ENCODE measurements around the gene KCNAB1. TPM values are rescaled to one million over a fixed set of nuclear protein-coding genes. Genes with fewer than 3 reads are reported as not detected.

The KCNAB1 gene
- polyA plus RNA-seq, 1 experiment, result 0.07 TPM

DNA sequence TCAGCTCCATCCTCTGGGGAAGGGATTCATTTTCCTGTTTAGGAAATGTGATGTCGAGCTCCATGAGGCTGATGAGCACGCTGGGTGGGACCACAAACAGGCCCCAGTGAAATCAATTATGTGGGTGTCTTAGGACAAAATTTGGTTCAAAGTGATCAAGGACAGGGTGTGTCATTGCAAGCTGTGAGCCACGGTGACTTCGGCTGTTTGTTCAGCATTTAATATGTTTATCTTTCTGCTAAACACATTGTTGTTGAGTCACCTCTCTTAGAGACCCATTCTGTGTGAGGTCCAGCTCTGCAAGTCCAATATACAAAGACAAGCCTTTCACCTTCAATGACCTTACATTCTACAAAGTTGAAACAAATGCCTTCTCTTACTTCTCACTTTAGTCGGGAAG, 393.2 kb downstream of the KCNAB1 start:
- POLR2A ChIA-PET, result no interaction called here
- no peak overlapping the region for H3K27ac ChIP-seq (ENCODE audit: low read depth, low read length)

GRCh38 chr3:156516284-156516683, 395.9 kb downstream of the KCNAB1 start:
- H3K4me3 ChIP-seq (ENCODE audit: low read depth, low read length), result no peak overlapping the region
- no peak for DNase-seq (ENCODE audit: low read depth, low spot score)
- no peak overlapping the region for H3K27ac ChIP-seq (ENCODE audit: low read depth, low read length)
- H3K27me3 ChIP-seq (ENCODE audit: control insufficient read depth, insufficient read depth, low read length), result no peaks in the 10 kb centered on the region
- ChIA-PET CTCF (interaction anchor here (1.2 to 6.8 kb wide), 3 partner anchors 366 to 622 kb away, joined by 5 to 49 read pairs (median 11); no protein-coding TSS in a partner anchor), POLR2A (no interaction called here)
- TF ChIP-seq, protein P1, sequence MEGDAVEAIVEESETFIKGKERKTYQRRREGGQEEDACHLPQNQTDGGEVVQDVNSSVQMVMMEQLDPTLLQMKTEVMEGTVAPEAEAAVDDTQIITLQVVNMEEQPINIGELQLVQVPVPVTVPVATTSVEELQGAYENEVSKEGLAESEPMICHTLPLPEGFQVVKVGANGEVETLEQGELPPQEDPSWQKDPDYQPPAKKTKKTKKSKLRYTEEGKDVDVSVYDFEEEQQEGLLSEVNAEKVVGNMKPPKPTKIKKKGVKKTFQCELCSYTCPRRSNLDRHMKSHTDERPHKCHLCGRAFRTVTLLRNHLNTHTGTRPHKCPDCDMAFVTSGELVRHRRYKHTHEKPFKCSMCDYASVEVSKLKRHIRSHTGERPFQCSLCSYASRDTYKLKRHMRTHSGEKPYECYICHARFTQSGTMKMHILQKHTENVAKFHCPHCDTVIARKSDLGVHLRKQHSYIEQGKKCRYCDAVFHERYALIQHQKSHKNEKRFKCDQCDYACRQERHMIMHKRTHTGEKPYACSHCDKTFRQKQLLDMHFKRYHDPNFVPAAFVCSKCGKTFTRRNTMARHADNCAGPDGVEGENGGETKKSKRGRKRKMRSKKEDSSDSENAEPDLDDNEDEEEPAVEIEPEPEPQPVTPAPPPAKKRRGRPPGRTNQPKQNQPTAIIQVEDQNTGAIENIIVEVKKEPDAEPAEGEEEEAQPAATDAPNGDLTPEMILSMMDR (IDR thresholded peaks at IDR 0.05; ENCODE audit: low read depth, low read length), result no peak
- H3K9me3 ChIP-seq (ENCODE audit: control insufficient read depth, insufficient read depth, low read length), result no peaks in the 10 kb centered on the region

More for the DNA sequence above, 393.2 kb downstream of the KCNAB1 start:
- no peak for DNase-seq (ENCODE audit: low read depth, low spot score)
- CTCF ChIA-PET, result interaction anchor here (1.0 to 6.8 kb wide), 3 partner anchors 10 to 363 kb away, joined by 3 to 49 read pairs (median 4); no protein-coding TSS in a partner anchor
- TF ChIP-seq, protein P1 (IDR thresholded peaks at IDR 0.05; ENCODE audit: low read depth, low read length), result no peak
- H3K4me3 ChIP-seq (ENCODE audit: low read depth, low read length), result no peak overlapping the region
- H3K27me3 ChIP-seq (ENCODE audit: control insufficient read depth, insufficient read depth, low read length), result no peaks in the 10 kb centered on the region
- no peaks in the 10 kb centered on the region for H3K9me3 ChIP-seq (ENCODE audit: control insufficient read depth, insufficient read depth, low read length)

GRCh38 chr3:156516961-156517360, 396.6 kb downstream of the KCNAB1 start:
- POLR2A ChIA-PET, result no interaction called here
- Histone ChIP-seq H3K27me3 (ENCODE audit: control insufficient read depth, insufficient read depth, low read length) (no peaks in the 10 kb centered on the region), H3K4me3 (ENCODE audit: low read depth, low read length) (no peak overlapping the region), H3K9me3 (ENCODE audit: control insufficient read depth, insufficient read depth, low read length) (no peaks in the 10 kb centered on the region), H3K27ac (ENCODE audit: low read depth, low read length) (no peak overlapping the region)
- TF ChIP-seq, protein P1 (IDR thresholded peaks at IDR 0.05; ENCODE audit: low read depth, low read length), result no peak
- no peak for DNase-seq (ENCODE audit: low read depth, low spot score)
- CTCF ChIA-PET, result interaction anchor here (0.7 to 6.8 kb wide), 7 partner anchors 14 to 621 kb away, joined by 3 to 49 read pairs (median 3); no protein-coding TSS in a partner anchor

DNA sequence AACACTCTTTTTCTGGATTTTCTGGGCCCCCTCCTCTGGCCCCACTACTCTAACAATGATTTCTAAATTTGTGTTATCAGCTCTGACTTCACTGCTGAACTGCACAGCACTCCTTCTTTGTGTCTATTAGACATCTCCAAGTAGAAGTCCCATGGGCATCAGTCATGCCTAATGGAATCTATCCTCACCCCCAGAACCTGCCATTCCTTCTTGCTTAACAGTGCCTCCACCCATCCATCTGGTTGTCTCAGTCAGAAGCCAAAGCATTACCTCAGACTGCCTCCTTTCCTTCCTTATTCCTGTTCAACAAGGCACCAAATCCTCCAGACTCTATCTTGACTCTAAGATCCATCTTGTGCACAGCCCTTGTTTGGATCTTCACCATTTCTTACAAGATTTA, 398.3 kb downstream of the KCNAB1 start:
- Histone ChIP-seq H3K9me3 (ENCODE audit: control insufficient read depth, insufficient read depth, low read length) (no peaks in the 10 kb centered on the region), H3K4me3 (ENCODE audit: low read depth, low read length) (no peak overlapping the region), H3K27ac (ENCODE audit: low read depth, low read length) (no peak overlapping the region), H3K27me3 (ENCODE audit: control insufficient read depth, insufficient read depth, low read length) (no peaks in the 10 kb centered on the region)
- CTCF ChIA-PET, result interaction anchor here (1.0 to 6.8 kb wide), 5 partner anchors 10 to 619 kb away, joined by 3 to 49 read pairs (median 11); no protein-coding TSS in a partner anchor
- POLR2A ChIA-PET, result interaction anchor here (0.5 kb wide), 1 partner anchor 33 kb away, joined by 4 read pairs; no protein-coding TSS in a partner anchor
- no peak for DNase-seq (ENCODE audit: low read depth, low spot score)
- TF ChIP-seq, protein P1 (IDR thresholded peaks at IDR 0.05; ENCODE audit: low read depth, low read length), result no peak

- no peak overlapping the region for H3K27ac ChIP-seq (ENCODE audit: low read depth, low read length)
- CTCF ChIA-PET, result interaction anchor here (1.2 to 5.0 kb wide), 4 partner anchors 11 to 561 kb away, joined by 3 to 30 read pairs (median 3); no protein-coding TSS in a partner anchor
- no peak for DNase-seq (ENCODE audit: low read depth, low spot score)
- H3K4me3 ChIP-seq (ENCODE audit: low read depth, low read length), result no peak overlapping the region
- H3K27me3 ChIP-seq (ENCODE audit: control insufficient read depth, insufficient read depth, low read length), result no peaks in the 10 kb centered on the region
- TF ChIP-seq, protein P1 (IDR thresholded peaks at IDR 0.05; ENCODE audit: low read depth, low read length), result no peak
- no peaks in the 10 kb centered on the region for H3K9me3 ChIP-seq (ENCODE audit: control insufficient read depth, insufficient read depth, low read length)
- POLR2A ChIA-PET, result no interaction called here
Observed at GRCh38 chr3:156519758-156520162, 399.4 kb downstream of the KCNAB1 start.

All from AG04450 (cell line).